RCC 7860 (cell line): ENCODE data around the gene EMC9.

Source experiments
- DNase-seq: peaks from one replicate; pipeline ENCODE4 v3.0.0-alpha.2; 2015; ENCODE audit warnings: low spot score
- FAIRE-seq: peaks from 2 replicates; lab custom pipeline; 2012; peaks lifted over from hg19 to GRCh38; lab: Jason Lieb, UNC

The EMC9 gene, protein sequence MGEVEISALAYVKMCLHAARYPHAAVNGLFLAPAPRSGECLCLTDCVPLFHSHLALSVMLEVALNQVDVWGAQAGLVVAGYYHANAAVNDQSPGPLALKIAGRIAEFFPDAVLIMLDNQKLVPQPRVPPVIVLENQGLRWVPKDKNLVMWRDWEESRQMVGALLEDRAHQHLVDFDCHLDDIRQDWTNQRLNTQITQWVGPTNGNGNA

GRCh38 chr14:24141097-24141880 lies at the start of gene EMC9:
TSS of gene EMC9 (minus strand) at chr14:24141591. CDS start at chr14:24141304, 287 bp downstream.
- DNase-seq (peak; percentile 94), FAIRE-seq (peak; percentile 56)

- no peak for FAIRE-seq
Observed at GRCh38 chr14:24190416-24190815, 49.0 kb upstream of the EMC9 start.

DNA sequence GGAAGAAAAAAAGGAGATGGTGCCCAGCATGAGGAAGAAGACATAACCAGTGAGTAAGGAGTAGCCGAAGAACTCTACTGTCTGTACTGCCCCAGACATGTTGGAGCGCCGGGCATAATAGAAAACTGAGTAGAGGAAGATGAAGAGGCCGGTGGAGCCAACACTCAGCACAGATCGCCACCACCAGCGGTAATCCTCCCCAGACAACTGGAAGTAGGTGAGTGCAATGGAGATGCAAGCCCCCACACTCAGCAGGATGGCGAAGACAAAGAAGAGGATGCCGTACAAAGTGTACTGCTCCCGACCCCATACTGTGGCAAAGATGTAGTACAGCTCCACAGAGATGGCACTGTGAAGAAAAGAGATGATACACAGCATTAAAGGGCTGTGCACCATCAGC lies 48.1 kb upstream of the EMC9 start:
- FAIRE-seq (no peak), DNase-seq (no peak)

More at GRCh38 chr14:24190416-24190815, 49.0 kb upstream of the EMC9 start:
- DNase-seq, result no peak

DNA sequence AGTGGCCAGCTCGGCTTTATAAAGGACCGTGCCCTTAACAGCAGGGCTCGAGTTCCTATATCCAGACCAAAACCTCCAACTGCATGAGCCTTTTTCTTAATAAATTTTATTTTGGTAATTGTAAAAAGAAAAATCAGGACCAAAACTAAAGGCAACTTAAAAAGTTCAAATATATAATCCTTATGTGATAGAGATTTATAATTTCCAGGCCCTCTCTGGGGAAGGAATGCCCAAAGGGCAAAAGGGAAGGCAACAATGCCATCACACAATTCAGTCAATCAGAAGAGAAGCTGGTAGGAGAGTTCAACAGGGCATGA lies 47.6 kb upstream of the EMC9 start:
- DNase-seq, result no peak
- no peak for FAIRE-seq

- DNase-seq, result peak; percentile 84
- no peak for FAIRE-seq
Observed at GRCh38 chr14:24188251-24189058, 47.1 kb upstream of the EMC9 start, which contains the start of gene IPO4. TSS of gene IPO4 (minus strand) at chr14:24188816. CDS start at chr14:24188787, 29 bp downstream.

GRCh38 chr14:24187539-24187915 lies 46.1 kb upstream of the EMC9 start:
- no peak for DNase-seq
- no peak for FAIRE-seq

DNA sequence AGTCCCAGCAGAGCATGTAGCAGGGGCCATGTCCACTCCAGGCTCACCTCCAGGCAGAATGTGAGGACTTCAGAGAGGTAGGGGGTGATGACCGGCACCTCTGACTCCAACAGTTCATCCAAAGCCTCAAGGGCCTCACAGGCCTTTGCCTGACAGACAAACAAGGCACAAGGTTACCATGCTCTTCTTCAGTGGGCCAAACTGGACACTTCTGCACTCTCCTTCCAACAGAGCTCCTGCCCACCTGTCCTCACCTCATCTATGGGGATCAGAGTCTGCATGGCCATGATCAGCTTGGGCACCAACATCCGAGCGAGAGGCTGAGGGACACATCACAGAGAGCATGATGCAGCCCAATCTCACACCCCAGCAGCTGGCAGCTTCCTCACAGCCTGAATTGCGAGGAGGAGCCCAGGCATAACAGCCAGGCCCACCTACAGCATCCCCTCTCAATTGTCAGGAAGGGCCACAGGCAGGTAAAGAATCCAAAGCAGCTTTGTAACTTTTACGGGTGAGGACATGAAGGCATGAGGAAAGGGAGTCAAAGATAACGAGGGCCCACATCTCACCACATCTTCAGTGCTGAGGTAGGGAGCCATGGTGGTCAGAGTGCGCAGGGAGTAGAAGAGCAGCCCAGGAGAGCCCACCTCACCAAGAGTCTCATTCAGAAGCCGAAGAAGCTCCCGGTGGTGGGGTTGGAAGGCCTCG lies 45.6 kb upstream of the EMC9 start:
- DNase-seq (no peak), FAIRE-seq (no peak)

DNA sequence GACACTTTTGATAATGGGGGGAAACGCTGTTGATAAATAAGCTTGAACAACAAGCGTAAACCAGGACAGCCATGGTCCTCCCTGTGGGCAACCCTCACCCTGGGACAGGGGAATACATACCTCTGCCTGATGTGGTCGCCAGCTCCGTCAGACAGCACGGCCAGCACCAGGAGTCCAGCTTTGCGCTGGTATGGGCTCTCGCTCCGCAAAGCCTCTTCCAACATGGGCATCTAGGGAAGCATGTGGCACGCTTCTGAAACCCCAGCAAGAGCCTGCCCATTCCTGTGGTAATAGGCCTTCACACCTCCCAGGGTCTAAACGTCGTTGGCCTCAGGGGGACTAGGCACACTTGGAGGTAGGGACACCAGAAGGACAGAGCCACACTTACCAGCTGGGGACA lies 44.4 kb upstream of the EMC9 start:
- FAIRE-seq, result no peak

DNA sequence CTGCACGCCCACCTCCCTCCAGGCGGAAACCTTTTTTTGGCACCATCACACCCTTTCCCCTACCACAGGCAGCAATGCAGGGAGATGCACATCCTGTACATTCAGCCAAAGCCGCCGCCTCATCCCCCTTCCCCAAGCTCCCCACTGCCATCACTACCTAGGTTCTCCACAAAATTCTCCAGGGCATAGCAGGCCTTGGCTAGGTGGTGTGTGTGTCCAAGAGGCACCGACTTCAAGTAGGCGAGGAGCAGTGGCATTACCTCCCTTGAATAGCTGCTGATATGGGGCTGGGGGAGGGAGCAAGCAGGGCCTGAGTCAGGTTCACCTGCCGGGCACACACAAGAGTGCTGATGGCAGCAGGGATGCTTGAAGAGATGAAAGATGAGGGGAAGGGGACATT lies 43.6 kb upstream of the EMC9 start:
- DNase-seq (no peak), FAIRE-seq (no peak)

More for the DNA sequence above, 44.4 kb upstream of the EMC9 start:
- no peak for DNase-seq

DNA sequence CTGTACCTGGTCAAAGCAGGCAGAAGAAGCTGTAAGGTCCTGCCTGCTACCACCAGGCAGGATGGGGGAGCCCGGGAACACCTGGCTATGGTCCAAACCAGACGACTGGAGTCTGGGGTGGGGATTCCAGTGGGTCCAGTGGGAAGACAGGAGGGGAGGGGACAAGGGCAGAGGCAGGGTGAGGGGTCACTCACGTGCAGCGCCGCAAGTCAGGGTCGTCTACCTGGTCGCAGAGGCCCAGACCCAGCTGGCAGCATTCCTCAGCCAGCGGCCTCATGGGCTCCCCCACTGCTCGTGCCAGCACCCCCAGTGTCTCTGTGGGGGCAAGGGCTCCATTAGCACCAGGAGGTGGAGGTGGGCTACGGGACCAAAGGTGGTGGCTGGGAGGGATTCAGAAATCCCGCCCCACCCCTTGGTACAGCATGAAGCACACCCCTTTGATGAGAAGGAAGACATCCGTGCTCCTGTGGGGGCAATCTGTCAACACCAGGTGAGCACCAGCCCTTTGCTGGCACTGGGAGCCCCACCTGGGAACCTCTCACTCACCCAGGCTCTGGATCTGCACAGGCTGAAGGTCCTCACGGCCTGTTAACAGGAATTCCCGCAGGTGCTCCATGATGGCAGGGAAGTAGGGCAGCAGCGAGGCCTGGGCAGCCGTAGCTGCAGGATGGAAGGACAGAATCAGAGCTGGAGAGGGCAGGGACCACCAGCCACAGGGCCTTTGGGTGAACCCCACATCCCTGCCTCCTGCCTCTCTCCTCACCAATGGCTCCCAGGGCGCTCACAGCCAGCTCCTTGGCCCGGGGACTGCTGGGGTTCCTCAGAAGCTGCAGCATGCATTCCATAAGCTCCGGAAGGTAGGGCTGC lies 42.9 kb upstream of the EMC9 start:
- FAIRE-seq, result no peak
- no peak for DNase-seq

- DNase-seq (no peak), FAIRE-seq (no peak)
Observed at GRCh38 chr14:24183014-24183481, 41.7 kb upstream of the EMC9 start.

DNA sequence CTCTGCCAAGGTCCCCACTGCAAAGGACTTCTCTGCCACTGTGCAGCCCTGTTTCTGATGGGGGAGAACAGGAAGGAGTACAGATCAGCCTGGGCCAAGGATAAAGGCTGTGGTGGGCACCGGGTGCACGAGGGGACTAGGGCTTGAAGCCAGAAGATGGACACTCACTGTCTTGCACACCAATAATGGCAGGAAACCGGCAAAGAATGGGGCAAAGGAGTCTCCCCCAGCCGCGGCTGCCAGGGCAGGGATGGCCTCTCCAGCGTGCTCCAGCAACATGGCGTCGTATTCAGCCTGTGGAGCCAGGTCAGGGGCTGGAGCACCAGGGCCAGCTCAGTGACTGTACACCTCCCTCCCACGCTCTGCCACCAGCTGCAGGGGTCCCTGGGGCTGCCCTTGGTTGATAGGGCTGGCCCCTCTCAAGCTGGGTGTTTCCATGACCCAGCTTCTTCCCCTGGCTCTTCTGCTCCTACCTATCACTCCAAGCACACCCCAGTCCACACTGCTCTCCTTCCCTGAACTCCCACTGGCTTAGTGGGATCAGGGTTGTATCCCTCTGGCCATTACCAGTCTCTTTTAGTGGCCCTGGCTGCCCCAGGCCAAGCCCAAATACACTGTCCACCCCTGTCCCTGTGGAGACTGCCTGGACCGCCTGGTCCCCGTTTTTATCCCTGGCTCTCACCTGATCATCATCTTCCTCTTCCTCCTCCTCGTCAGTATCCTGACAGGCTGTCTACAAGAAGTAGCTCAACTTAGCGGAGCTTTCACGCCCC lies 40.9 kb upstream of the EMC9 start:
- no peak for FAIRE-seq

GRCh38 chr14:24181371-24182077 lies 40.1 kb upstream of the EMC9 start:
- DNase-seq, result no peak
- no peak for FAIRE-seq

More for the DNA sequence above, 40.9 kb upstream of the EMC9 start:
- no peak for DNase-seq

GRCh38 chr14:24179961-24180796 lies 38.8 kb upstream of the EMC9 start:
- peak; percentile 53 for DNase-seq
- FAIRE-seq, result no peak

DNA sequence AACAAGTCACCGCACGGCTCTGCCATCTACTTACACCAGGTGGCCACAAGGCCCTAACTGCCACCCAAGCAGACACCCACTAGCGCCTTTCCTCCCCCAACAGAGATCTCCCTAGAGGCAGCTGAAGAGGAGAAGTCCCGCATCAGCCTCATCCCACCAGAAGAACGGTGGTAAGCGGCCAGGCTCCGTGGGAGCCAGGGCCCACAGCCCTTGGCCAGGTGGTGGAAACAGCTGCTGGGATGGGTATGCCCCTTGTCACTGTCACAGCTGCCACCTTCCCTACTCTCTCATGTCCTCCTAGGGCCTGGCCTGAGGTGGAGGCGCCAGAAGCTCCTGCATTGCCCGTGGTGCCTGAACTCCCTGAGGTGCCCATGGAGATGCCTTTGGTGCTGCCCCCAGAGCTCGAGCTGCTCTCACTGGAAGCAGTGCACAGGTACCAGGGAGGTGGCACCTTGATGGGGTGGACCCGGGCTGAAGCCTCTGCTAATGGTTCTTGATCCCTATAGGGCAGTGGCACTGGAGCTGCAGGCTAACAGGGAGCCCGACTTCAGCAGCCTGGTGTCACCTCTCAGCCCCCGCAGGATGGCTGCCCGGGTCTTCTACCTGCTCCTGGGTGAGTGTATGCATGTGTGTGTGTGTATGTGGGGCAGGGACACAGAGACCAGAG lies 38.0 kb upstream of the EMC9 start:
- no peak for FAIRE-seq
- no peak for DNase-seq

- no peak for FAIRE-seq
Observed at GRCh38 chr14:24178399-24179178, 37.2 kb upstream of the EMC9 start.

More at GRCh38 chr14:24178399-24179178, 37.2 kb upstream of the EMC9 start:
- no peak for DNase-seq
